Activated T-cell treated with anti-CD3 and anti-CD28 coated beads for 24 hours (primary cell): ENCODE data around the gene ZNF618.
"Not testable (repeated sequence)": the region's sequence is repeated elsewhere in the genome, so short reads cannot be mapped to it uniquely, and the experiment has no call there.

Experiments used
- DNase-seq: peaks from one replicate; pipeline ENCODE4 v3.0.0-alpha.2; 2020; ENCODE audit warnings: low read depth

The ZNF618 gene

DNA sequence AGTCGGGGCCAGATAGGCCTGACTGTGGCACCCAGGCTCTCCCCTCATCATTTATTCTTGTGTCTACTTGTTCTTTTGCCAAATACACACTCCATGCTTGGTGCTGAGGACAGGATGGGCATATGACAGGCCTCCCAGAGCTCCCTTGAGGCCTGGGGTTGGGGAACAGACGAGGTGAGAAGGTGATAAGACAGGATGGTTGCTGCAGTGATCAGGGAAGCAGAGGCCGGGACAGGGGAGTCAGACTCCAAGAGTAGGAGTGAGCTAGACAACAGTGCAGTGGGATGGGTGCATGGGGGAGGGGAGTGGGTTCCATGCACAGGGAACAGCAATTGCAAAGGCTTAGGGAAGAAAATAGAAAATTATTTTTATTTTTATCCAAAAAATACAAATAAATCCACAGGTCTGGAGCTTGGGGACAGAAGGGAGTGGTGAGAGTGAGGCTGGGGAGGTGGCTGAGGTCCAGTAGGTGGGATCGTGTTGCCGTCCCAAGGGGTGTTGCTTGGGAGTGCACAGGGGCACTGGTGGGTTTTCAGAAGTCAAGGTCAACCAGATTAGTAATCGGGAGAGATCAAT, 205.4 kb downstream of the ZNF618 start:
- DNase-seq: no peak

GRCh38 chr9:114082017-114082762, 206.1 kb downstream of the ZNF618 start:
- DNase-seq: peak; percentile 74

- DNase-seq: not testable (repeated sequence)
Measured at GRCh38 chr9:114082763-114083412, 206.8 kb downstream of the ZNF618 start.

GRCh38 chr9:114083666-114084065, 207.6 kb downstream of the ZNF618 start:
- no peak for DNase-seq

GRCh38 chr9:114084282-114085073, 208.4 kb downstream of the ZNF618 start:
- DNase-seq: no peak

DNA sequence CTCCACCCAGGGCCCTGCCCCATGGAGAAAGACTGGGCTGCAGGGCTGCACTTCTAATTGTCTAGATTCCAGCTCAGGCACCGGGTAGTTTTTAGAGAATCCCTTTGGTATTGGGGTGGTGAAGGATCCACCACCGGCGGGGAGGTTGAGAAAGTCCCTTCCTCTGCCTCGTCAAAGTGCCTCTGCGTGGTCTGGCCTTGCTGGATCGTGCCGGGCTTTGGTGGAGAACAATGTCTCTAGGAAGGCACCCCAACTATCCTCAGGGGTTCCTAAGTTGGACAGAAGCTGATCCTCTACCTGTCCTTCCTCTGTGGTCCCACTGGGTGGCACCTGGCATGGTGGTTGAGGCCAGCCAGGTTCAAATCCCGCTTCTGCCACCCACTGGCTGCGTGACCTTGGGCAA, 209.3 kb downstream of the ZNF618 start:
- DNase-seq: no peak

GRCh38 chr9:114086009-114086408, 209.9 kb downstream of the ZNF618 start:
- no peak for DNase-seq

DNA sequence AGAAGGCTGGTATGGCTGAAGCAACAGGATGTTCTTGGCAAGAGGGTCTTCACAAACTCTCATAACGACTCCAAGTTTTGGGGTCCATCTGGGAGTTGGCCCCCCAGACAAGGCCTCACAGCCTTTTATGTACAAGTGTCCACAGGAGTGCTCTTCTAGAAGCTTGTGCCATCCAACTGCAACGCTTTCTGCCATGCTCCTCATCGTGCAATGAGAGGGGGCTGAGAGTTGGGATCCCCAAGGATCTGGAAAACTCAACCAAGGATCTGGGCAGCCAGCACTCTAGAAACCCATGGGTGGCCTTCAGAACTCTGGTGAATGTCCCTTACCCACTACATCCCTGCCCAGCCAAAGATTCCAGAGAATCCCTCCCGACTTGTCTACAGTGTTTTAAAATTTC, 210.5 kb downstream of the ZNF618 start:
- DNase-seq: no peak

DNA sequence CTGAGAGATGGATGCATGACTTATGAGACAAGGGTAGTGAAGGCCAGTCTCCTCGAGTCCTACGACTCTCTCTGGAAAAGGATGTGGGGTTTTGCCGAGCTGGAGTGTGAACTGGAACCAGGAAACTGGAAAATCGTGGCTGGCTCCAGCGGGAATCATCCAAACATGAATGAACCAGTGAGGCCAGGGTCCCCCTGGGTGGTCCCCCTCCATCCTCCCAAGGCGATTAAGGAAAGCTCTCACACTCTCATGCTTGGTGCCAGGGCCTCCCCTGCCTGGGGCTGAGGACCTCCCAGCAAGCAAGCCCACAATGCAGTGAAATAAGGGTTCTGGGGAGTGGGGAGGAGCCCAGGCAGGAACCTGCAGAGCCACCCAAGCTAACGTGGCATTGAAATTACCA, 211.6 kb downstream of the ZNF618 start:
- DNase-seq: no peak

DNA sequence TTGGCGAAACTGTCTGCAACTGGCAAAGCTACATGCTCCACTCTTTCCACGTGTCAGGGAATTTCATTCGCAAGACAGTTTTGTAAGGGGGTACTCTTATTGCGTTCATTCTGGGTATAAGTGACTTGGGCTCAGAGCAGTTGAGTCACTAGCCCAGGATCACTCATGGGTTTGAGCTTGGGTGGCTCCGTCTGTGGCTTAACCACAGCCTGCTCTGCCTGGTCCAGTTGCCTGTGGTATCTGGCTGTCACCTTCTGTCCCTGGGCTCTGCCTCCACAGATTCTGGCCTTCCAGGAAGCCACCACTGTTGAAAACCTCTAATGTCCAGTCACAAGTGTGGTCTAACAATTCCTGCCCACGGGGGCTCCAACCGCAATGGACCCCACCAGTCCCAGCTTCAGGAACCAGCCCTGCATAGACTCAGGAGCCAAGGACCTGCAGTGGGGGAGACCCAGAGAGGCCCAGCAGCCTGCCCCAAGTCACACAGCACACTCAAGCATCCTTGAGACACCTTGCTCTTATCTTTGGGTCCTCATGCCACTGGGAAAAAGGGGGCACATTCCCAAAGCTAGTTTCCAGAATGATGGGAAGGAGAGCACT, 212.6 kb downstream of the ZNF618 start:
- DNase-seq: no peak

- no peak for DNase-seq
Measured at GRCh38 chr9:114089206-114089840, 213.2 kb downstream of the ZNF618 start.

- no peak for DNase-seq
Measured at GRCh38 chr9:114090798-114091197, 214.7 kb downstream of the ZNF618 start.

GRCh38 chr9:114091711-114092110, 215.6 kb downstream of the ZNF618 start:
- no peak for DNase-seq

- no peak for DNase-seq
Measured at GRCh38 chr9:114092336-114092735, 216.2 kb downstream of the ZNF618 start.

DNA sequence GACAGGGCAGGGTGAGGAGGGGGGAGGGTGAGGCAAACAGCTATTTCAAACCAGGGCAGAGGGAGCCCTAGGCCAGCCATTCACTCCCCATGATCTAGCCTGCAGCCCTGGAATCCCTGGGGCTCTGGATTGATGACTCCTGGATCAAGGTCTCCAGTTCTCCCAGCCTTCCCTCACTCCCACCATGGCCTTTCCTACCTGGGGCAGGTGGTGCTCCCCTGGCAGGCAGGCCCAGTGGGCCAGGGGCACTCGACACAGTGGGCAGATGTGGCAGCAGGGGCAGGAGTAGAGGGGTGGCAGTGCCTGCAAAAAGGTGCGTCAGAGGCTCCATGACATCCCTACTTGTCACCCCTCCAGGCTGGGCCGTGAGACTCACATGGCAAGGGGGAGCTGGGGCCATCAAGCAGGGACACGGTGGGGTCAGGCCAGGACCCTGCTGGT, 216.9 kb downstream of the ZNF618 start:
- no peak for DNase-seq

DNA sequence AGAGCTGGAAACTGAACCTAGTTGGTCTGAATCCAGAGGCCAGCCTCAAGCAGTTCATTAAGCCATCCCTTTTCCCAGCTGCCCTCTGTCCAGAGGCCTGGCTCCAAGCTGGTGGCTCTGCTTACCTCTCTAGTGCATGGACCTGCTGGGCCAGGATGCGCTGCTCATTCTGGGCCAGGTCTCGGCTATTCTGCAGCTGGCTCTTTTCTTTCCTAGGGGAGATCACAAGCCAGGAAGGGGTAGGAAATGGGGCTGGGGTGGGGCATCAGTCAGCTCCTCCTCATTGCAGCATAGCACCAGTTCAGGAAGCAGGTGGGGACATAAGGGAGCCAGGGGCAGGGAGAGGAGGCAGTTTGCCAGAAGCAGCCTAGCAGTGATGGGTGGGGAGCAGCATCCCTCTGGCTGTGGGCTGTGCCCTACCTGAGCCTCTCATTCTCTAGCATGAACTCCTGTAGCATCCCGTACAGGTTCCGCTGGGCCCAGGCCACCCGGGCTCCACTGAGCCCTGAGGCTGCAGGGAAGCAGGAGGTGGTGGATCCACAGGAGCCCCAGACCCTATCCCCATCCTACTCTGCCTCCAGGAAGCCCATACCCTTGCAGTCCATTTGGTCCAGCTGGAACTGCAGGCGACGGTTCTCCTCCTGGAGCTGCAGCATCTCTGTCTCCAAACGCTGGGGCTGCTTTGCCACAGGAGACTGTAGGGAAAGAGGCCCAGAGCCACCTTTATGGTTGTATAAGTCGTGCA, 217.8 kb downstream of the ZNF618 start:
- DNase-seq: no peak

DNA sequence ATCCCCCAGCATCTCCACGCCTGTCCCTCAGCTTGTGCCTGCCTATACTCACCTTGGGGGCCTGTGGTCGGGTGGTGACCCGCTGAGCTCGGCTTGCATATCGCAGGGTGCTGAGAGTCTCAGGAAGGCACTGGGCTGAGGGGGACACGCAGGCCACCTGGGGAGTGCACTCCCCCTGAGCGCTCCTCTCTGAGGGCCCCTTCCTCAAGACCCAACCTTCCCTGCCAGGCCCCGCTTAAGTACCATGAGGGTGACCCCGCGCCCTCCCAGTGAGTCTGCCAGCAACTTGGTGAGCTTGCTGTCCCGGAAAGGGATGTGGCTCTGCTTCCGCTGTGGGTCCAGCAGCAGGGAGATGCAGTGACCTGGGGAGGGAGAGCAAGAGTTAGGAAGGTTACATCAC, 218.9 kb downstream of the ZNF618 start:
- no peak for DNase-seq

DNA sequence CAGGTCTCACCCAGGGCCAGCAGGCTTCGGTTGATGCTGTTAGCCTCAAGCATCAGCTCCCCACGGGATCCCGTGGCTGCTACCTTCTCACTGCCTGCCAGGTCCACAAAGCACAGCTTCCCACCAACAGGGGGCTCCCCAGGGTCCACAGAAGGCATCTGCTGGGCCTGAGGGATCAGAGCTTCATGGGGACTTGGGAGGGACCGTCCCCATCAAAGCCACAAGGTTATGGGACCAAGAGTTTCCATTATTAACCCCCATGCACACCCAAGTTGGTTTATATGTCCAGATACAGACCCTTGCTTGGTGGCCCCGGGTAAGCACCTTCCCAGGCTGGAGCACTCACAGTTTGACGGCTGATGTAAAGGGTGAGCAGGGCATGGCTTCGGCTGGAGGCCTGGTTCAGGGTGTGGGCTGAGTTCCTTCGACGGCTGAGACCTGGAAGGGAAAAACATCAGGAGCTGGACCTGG, 220.0 kb downstream of the ZNF618 start:
- DNase-seq: no peak

- DNase-seq: no peak
Measured at GRCh38 chr9:114096866-114097612, 220.9 kb downstream of the ZNF618 start.

GRCh38 chr9:114097613-114098020, 221.5 kb downstream of the ZNF618 start:
- no peak for DNase-seq
